Activated CD8-positive, alpha-beta memory T cell treated with anti-CD3 and anti-CD28 coated beads, Interleukin-2, amount 50 U/mL, for 4 hours (primary cell): ENCODE measurements around the gene HPGD.
"Not testable (repeated sequence)": the region's sequence is repeated elsewhere in the genome, so short reads cannot be mapped to it uniquely, and the experiment has no call there.

ENCODE experiments used
- DNase-seq: peaks from one replicate; pipeline ENCODE4 v3.0.0-alpha.2; 2020

HPGD gene

DNA sequence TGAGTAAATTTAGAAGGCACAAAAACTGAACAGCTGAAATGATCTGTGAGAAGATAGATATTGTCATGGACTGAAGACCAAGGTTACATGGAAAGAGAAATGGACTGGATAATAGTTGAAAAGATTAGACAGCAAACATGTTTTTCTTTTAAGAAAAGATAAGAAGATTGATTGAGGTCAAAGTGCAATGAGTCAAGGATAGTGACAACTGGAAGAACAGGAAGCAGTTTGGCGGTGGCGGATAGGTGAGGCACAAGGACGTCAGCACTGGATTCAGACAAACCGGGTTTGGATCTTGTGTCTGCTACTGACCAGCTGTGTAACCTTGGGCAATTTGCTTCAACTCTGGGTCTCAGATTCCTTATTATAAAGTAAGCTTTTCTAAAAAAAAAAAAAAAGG, 2.0 kb upstream of the HPGD start:
- DNase-seq: no peak

DNA sequence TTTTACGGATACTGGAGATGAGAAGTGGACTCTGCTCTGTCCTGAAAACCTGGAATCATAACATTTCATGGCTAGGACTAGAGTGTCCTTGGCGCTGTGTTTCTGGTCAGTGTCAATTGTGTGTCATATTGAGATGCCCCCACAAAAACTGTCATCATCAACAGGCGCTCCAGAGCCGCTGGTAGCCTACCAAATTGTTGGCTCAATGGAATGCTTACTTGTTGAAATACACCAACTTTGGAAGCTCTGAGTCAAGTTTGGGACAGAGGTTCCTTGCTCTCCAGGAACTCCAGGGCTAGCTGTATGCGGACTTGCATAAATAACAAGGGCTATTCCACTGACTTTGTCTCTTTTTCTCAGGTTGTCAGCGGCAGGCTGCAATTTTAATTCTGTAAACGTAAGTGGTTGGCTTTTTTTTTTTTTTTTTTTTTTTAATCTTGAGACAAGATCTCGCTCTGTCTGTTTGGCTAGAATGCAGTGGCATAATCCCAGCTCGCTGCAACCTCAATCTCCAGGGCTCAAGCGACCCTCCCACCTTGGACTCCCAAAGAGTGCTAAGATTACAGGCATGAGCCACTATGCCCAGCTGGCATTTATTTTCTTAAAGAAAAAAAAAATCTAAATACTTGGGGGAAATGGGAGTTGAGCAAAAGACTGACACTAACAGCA, 871 bp upstream of the HPGD start:
- no peak for DNase-seq

DNA sequence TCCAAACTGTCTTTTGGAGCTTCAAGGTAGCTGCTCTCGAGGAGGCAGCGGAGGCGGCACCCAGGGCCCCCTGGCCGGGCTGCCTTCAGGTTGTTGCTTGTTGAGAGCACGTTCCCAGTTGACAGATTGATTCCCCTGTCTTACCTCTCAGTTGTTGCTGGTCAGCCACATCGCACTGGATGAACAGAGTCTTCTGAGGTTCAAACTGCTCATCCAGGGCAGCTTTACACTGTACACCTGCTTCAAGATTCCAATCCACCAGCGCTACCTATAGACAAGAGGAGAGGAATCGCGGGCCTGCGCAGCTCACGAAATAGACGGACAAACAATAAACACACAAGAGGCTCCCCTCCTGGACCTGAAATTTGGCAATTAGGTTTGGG, 497 bp downstream of the HPGD start:
- peak; percentile 16 for DNase-seq

DNA sequence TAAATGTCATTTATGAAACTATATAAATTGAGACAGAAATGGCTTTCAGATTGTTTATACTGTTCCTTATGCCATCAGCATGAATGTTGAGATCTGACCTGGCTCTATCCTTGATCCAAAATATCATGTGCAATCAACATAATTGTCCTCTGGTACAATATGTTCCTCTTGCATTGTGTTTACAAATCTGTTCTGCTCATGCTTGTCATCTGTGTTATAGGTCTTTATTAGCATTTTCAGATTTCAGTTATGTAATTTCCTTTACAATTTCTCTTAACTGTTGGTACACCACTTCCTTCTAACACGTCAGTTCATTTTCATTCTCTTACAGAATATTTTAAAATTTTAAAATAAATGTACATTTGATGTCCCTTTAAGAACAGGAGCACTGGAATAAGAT, 1.6 kb downstream of the HPGD start:
- no peak for DNase-seq

DNA sequence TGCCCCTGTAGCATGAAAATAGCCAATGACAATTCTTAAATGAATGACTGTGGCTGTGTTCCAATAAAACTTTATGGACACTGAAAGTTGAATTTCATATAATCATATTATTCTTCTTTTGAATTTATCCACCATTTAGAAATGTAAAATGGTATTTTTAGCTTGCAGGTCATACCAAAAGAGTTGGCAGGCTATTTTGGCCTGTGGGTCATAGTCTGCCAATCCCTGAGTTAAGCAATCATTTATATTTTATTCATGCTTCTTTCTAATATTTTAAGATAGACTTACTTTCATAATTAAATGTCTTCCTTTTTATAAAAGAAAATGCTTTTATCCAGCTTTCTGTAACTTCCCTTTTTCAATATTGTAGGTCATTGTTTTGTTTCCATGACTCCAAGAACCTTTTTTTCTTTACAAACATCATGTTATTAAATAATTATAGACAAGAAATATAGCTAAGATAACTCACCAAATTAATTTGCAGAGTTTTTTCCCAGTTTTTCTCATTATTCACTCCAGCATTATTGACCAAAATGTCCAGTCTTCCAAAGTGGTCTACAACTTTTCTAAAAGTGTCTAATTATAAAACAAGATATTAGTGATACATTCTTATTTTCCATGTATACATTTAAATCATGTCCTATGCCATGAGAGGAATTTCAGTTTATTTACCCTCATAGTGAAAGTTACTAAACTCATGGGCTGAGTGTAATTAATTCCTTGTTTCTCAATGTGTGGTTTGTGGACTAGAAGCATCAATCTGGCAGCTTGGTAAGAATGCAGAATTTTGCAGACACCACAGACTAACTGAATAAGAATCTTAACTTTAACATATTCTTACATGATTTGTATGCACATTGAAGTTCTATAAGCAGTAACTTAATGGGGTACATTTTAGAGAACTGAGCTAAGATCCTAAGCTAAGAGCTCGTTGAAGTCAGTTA, 4.5 kb downstream of the HPGD start:
- DNase-seq: no peak

DNA sequence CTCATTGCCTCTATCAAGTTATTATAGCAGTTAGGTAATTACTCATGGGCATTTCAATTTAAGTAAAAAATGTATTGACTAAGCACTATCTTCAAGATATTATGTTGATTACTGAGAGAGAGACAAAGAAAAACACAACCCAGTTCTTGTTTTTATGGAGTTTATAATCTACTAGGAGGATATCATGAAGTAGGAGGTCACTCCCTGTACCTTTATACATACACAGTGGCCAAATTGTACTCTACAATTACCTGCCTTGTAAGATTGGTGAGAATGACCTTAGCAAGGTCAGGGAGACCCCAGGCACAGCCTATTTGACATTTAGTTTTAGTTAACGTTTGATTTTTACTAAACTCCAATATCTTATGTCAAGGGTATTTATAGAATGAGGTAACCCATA, 5.5 kb downstream of the HPGD start:
- no peak for DNase-seq

GRCh38 chr4:174516345-174516744, 5.9 kb downstream of the HPGD start:
- no peak for DNase-seq

GRCh38 chr4:174512745-174513144, 9.5 kb downstream of the HPGD start:
- no peak for DNase-seq

GRCh38 chr4:174505892-174506291, 16.4 kb downstream of the HPGD start:
- no peak for DNase-seq

DNA sequence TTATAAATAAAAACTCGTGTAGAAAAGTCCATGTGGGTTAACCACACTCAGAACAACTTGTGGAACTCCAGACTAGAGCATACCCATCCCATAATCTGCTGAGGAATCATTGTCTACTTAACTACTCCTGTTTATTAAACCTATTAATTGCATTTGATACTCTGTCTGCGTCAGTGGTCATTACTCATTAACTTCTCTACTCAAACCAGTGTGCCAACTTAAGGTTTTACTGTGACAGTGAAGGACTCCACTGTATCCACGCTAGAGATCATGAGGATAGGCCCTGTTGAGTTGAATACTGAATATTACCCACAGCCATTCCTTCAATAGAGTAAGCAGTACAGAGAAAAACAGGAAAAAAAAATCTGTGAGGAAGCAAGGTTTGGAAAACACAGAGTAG, 17.3 kb downstream of the HPGD start:
- DNase-seq: no peak

- DNase-seq: no peak
Observed at GRCh38 chr4:174503079-174503715, 19.1 kb downstream of the HPGD start.

DNA sequence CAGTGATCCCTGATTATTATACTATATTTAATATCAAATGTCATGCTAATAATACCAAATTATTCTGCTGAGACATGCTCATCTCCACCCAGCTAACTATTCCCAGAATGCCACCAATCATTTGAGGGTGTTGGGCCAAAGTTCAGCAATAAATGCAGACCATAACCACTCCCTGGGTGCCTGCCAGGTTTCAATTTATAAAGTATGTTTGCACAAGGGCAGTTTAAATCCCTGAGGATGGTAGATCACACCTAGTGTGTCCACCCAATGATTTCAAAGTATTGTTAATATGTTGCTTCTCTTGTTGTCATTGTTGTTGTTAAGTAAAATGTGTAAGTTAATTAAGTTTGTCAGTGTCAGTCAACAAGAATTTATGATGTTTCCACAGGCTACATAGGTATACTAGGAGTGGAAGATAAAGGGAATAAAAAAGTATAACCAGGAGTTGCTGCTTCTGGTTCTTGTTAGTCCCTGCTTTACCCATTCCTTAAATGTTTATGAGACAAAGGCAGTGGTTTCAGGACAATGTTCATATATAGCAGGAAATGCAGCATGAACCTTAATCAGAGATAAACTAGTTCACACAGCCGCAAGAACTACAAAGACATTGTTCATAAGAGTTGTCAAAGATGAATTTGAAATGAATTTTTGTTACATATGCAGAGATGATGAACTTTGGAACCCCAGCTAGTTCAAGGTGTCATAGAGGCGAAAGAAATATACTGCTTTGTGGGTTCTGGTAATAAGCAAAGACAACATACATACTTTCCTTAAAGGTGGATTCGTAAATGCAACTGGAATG, 25.5 kb downstream of the HPGD start:
- no peak for DNase-seq

- DNase-seq: no peak
Observed at GRCh38 chr4:174495626-174496025, 26.7 kb downstream of the HPGD start.

DNA sequence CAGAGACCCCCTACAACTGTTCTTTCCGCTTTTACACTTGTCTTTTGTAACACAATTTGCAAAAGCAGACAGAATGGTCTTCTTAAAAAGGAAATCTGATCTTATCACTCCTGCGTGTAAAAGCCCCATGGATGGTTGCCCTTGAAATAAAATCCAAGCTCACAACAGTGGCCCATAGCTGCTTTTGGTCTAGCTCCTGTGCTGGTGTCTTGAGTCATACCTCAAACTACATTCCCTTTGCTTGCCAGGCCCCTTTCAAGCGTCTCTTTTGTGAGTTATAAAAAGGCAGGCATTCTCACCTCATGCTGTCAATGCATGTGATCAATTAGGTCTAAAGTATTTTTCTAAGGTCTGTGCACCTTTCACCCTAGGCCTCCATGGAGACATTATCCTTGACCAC, 27.6 kb downstream of the HPGD start:
- no peak for DNase-seq

GRCh38 chr4:174494146-174494545, 28.1 kb downstream of the HPGD start:
- DNase-seq: no peak

DNA sequence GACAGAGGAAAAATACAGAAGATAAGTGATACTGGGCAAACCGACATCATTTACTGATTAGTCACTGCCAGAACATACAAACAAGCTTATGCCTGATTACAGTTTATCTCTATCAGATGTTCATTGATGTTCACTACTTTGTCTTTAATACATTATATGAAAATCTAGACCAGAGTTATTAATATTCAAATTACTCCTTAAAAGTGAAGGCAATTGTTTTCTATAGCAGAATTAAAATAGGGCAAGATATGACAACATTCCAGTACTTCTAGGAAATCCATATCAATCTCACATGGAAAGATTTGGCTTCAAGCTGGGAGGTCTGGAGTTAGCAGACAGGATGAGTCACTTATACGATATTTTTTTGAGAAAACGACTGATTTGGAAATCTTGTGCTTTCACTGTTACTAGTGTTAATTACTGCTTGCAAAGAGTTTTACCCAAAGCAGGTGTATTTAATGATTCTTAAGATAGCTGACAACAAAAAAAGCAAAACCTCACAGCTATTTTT, 31.8 kb downstream of the HPGD start:
- DNase-seq: no peak

DNA sequence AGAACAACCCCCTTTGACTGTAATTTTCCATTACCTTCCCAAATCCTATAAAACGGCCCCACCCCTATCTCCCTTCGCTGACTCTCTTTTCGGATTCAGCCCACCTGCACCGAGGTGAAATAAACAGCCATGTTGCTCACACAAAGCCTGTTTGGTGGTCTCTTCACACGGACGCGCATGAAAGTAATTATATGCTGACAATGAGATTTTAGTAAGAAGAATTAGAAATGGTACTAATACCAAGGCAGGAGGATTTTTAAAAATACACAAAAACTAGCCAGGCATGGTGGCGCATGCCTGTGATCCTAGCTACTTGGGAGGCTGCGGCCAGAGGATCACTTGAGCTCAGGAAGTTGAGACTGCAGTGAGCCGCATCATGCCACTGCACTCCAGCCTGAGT, 33.9 kb downstream of the HPGD start:
- DNase-seq: not testable (repeated sequence)

GRCh38 chr4:174485025-174485424, 37.3 kb downstream of the HPGD start:
- DNase-seq: no peak

DNA sequence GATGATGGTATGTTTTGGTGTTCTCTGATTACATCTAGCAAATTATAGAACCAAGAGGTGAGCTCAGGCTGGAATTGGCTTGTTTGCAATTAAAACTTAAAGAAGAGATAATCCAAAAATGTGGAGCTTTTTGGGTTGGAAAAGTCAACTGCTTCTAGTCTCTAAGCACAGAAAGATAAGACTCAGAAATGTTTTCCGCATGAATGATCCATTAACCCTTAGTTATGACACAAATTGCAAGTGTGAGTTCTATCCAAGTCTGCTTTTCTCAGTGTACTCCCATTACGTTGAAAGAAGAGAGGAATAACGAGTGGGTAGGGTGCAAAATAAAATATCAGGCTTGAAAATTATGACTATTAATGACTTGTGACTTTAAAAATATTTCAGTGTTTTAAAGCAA, 38.5 kb downstream of the HPGD start:
- DNase-seq: no peak

DNA sequence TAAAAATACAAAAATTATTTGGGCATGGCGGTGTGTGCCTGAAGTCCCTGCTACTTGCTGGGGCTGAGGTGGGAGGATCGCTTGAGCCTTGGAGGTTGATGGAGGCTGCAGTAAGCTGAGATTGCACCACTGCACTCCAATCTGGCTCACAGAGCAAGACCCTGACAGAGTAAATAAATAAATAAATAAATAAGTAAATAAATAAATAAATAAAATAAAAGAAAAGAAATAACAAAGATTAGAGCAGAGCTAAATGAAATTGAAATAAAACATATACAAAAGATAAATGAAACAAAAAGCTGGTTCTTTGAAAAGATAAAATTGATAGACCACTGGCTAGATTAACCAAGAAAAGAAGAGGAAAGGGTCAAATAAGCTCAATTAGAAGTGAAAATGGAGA, 43.1 kb downstream of the HPGD start:
- DNase-seq: no peak

GRCh38 chr4:174475528-174475927, 46.8 kb downstream of the HPGD start:
- no peak for DNase-seq

- no peak for DNase-seq
Observed at GRCh38 chr4:174474457-174475075, 47.7 kb downstream of the HPGD start.
